Liver (tissue), 9 donors: ENCODE measurements around the gene TARBP1. TPM values are rescaled to one million over a fixed set of nuclear protein-coding genes. Genes with fewer than 3 reads are reported as not detected.

Source experiments
- DNase-seq: peaks from one replicate; pipeline ENCODE4 v3.0.0-alpha.2; 2017; ENCODE audit warnings: low spot score
- H3K27ac ChIP-seq, 2 donors: one replicate each; pipeline ENCODE4 v1.7.0; 2013; ENCODE audit warnings: inconsistent platforms in 2 of 2, low read length in 2 of 2, control low read depth in 1 of 2, low read depth in 1 of 2, mild to moderate bottlenecking in 1 of 2
- H3K27me3 ChIP-seq, 4 donors: one replicate each; pipeline versions ENCODE4 v1.6.1 to v1.7.0; 2013; ENCODE audit warnings: low read length in 3 of 4, inconsistent platforms in 1 of 4, mild to moderate bottlenecking in 1 of 4, moderate library complexity in 1 of 4; ENCODE audit not compliant: control insufficient read depth in 4 of 4, insufficient read depth in 4 of 4
- H3K36me3 ChIP-seq, 4 donors: one replicate each; pipeline versions ENCODE4 v1.6.1 to v1.7.0; 2013; ENCODE audit warnings: low read length in 3 of 4, mild to moderate bottlenecking in 3 of 4, low read depth in 1 of 4, moderate library complexity in 1 of 4; ENCODE audit not compliant: control insufficient read depth in 4 of 4, insufficient read depth in 3 of 4
- H3K4me1 ChIP-seq, 4 donors: one replicate each; pipeline versions ENCODE4 v1.6.1 to v1.7.0; 2013; ENCODE audit warnings: low read length in 3 of 4, mild to moderate bottlenecking in 3 of 4, moderate library complexity in 1 of 4; ENCODE audit not compliant: control insufficient read depth in 4 of 4, insufficient read depth in 4 of 4
- H3K4me3 ChIP-seq, 3 donors: one replicate each; pipeline versions ENCODE4 v1.6.1 to v1.7.0; 2013; ENCODE audit warnings: low read length in 3 of 3, control low read depth in 1 of 3, low read depth in 1 of 3, mild to moderate bottlenecking in 1 of 3
- H3K9ac ChIP-seq, 2 donors: one replicate each; pipeline ENCODE4 v1.7.0; 2013; ENCODE audit warnings: low read length in 2 of 2, mild to moderate bottlenecking in 2 of 2, moderate library complexity in 2 of 2, control low read depth in 1 of 2, low read depth in 1 of 2
- H3K9me3 ChIP-seq, 4 donors: one replicate each; pipeline versions ENCODE4 v1.6.1 to v1.7.0; 2013; ENCODE audit warnings: low read length in 3 of 4; ENCODE audit not compliant: control insufficient read depth in 4 of 4
- FOXA1 ChIP-seq: IDR thresholded peaks from 2 replicates; pipeline ENCODE4 v1.6.1; 2016; ENCODE audit warnings: antibody characterized with exemption
- FOXA2 ChIP-seq: IDR thresholded peaks from 2 replicates; pipeline ENCODE4 v1.6.1; 2016; ENCODE audit warnings: antibody characterized with exemption
- GABPA ChIP-seq, 2 donors: IDR thresholded peaks in 1 of 2; conservative IDR thresholded peaks in 1 of 2; 2 replicates each; pipeline ENCODE4 v1.6.1; 2016; ENCODE audit warnings: antibody characterized with exemption in 2 of 2, mild to moderate bottlenecking in 1 of 2, moderate library complexity in 1 of 2
- HNF4A ChIP-seq, 2 donors: conservative IDR thresholded peaks; 2 replicates each; pipeline ENCODE4 v1.6.1; 2016; ENCODE audit warnings: antibody characterized with exemption in 2 of 2, mild to moderate bottlenecking in 2 of 2
- HNF4G ChIP-seq: IDR thresholded peaks from 2 replicates; pipeline ENCODE4 v1.6.1; 2016; ENCODE audit warnings: antibody characterized with exemption
- JUND ChIP-seq, 2 donors: IDR thresholded peaks; 2 replicates each; pipeline ENCODE4 v1.6.1; 2016; ENCODE audit warnings: antibody characterized with exemption in 2 of 2
- NR2F2 ChIP-seq: IDR thresholded peaks from 2 replicates; pipeline ENCODE4 v1.6.1; 2016; ENCODE audit warnings: antibody characterized with exemption
- RAD21 ChIP-seq, 2 donors: IDR thresholded peaks; 2 replicates each; pipeline ENCODE4 v1.6.1; 2016; ENCODE audit warnings: antibody characterized with exemption in 2 of 2, mild to moderate bottlenecking in 2 of 2
- RXRA ChIP-seq, 2 donors: IDR thresholded peaks; 2 replicates each; pipeline ENCODE4 v1.6.1; 2017 to 2018; ENCODE audit warnings: antibody characterized with exemption in 2 of 2, mild to moderate bottlenecking in 1 of 2
- SP1 ChIP-seq: IDR thresholded peaks from 2 replicates; pipeline ENCODE4 v1.6.1; 2018; ENCODE audit warnings: antibody characterized with exemption, mild to moderate bottlenecking
- YY1 ChIP-seq: IDR thresholded peaks from 2 replicates; pipeline ENCODE4 v1.6.1; 2016; ENCODE audit warnings: antibody characterized with exemption, mild to moderate bottlenecking
- WGBS: extraction: QIAGEN DNeasy Blood & Tissue Kit; methylation state at CpG from one replicate; pipeline ENCODE4 v1.1.7; 2013; 5-methylcytosine and 5-hydroxymethylcytosine counted together
- polyA plus RNA-seq, 2 donors: library from polyadenylated mRNA; stranded (reverse) in 1 of 2; unstranded in 1 of 2; fragments of 200-250 nt in 1 of 2; fragments of >200 nt in 1 of 2; fragmentation: Nextera tagmentation in 1 of 2; extraction: Ambion mirVana in 1 of 2; gene quantifications; one replicate each; pipeline versions ENCODE4 v1.2.1 to v1.2.3, GENCODE V29; 2013 to 2015
- total RNA-seq, 2 donors: library from RNA; depleted of rRNA; stranded (reverse); fragments of >200 nt; gene quantifications; one replicate each; pipeline ENCODE4 v1.2.3, GENCODE V29; 2014
- TF ChIP-seq, protein P1 (sequence below): IDR thresholded peaks from 2 replicates; pipeline ENCODE4 v1.6.1; 2016; ENCODE audit warnings: antibody characterized with exemption
- TF ChIP-seq, protein P2 (sequence below): IDR thresholded peaks from 2 replicates; pipeline ENCODE4 v1.6.1; 2016; ENCODE audit warnings: antibody characterized with exemption
- donor health status: healthy.
- donor health status: healthy.
- donor health status: healthy.
- donor health status: healthy.
- donor health status: healthy.

The TARBP1 gene
- total and polyA plus RNA-seq, 4 donors = 4.1 to 17.6 (median 9.1) TPM

- TF ChIP-seq HNF4G (no peak), RAD21 (IDR thresholded peaks at IDR 0.05) (no peak)
- TF ChIP-seq, protein P1, sequence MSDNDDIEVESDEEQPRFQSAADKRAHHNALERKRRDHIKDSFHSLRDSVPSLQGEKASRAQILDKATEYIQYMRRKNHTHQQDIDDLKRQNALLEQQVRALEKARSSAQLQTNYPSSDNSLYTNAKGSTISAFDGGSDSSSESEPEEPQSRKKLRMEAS = no peak
- no peaks in the 10 kb centered on the region for H3K4me1 ChIP-seq
- H3K27me3 ChIP-seq = no peaks in the 10 kb centered on the region
- H3K9ac ChIP-seq = no peak overlapping the region
- H3K36me3 ChIP-seq = peaks cover 0 to 8% (median 5%) of the 10 kb centered on the region in 4 donors
- no peaks in the 10 kb centered on the region for H3K9me3 ChIP-seq
- H3K4me3 ChIP-seq = no peak overlapping the region
- no peak for DNase-seq
- WGBS = 82% methylated on average over 6 of the region's 6 CpGs
- no peak overlapping the region for H3K27ac ChIP-seq
Measured at GRCh38 chr1:234437423-234438171, 41.4 kb downstream of the TARBP1 start.

DNA sequence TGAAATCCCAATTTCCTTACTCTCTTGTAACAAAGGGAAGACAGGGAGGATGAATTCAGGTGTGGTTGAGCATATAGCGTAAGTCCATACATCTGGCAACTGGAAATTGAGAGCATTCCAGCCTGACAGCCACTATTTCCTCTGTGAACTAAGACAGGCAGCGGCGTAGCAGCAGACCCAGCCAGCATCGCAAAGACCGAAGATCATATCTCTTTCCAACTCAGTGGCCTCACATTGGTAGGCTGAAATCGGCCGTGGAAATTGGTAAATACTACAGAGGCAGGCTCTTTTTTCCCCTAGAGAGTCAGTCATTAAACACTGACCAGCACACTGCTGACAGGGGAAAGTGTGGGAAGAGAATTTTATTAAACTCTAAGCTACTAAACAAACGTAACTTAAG lies 43.4 kb downstream of the TARBP1 start:
- WGBS = 89% methylated on average over 8 of the region's 8 CpGs
- TF ChIP-seq RXRA (IDR thresholded peaks at IDR 0.05) (no peak), RAD21 (IDR thresholded peaks at IDR 0.05) (no peak), HNF4A (conservative IDR thresholded peaks at IDR 0.05) (no peak), GABPA (IDR thresholded peaks at IDR 0.05 in 1 of 2, conservative IDR thresholded peaks at IDR 0.05 in 1 of 2) (no peak), FOXA2 (no peak), NR2F2 (no peak)
- TF ChIP-seq, protein P2, sequence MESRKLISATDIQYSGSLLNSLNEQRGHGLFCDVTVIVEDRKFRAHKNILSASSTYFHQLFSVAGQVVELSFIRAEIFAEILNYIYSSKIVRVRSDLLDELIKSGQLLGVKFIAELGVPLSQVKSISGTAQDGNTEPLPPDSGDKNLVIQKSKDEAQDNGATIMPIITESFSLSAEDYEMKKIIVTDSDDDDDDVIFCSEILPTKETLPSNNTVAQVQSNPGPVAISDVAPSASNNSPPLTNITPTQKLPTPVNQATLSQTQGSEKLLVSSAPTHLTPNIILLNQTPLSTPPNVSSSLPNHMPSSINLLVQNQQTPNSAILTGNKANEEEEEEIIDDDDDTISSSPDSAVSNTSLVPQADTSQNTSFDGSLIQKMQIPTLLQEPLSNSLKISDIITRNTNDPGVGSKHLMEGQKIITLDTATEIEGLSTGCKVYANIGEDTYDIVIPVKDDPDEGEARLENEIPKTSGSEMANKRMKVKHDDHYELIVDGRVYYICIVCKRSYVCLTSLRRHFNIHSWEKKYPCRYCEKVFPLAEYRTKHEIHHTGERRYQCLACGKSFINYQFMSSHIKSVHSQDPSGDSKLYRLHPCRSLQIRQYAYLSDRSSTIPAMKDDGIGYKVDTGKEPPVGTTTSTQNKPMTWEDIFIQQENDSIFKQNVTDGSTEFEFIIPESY = no peak
- TF ChIP-seq, protein P1 = no peak

GRCh38 chr1:234434706-234435105 lies 44.3 kb downstream of the TARBP1 start:
- TF ChIP-seq JUND (IDR thresholded peaks at IDR 0.05) (no peak), SP1 (no peak), YY1 (no peak), FOXA1 (no peak)
- 96% methylated on average over 2 of the region's 2 CpGs for WGBS
- peaks cover 0 to 11% (median 7%) of the 10 kb centered on the region in 4 donors for H3K36me3 ChIP-seq

More for the DNA sequence above, 43.4 kb downstream of the TARBP1 start:
- no peaks in the 10 kb centered on the region for H3K27me3 ChIP-seq
- peaks cover 0 to 9% (median 6%) of the 10 kb centered on the region in 4 donors for H3K36me3 ChIP-seq
- H3K4me3 ChIP-seq = no peak overlapping the region
- no peak overlapping the region for H3K9ac ChIP-seq
- H3K27ac ChIP-seq = no peak overlapping the region
- no peaks in the 10 kb centered on the region for H3K4me1 ChIP-seq
- DNase-seq = no peak
- no peaks in the 10 kb centered on the region for H3K9me3 ChIP-seq

More at GRCh38 chr1:234434706-234435105, 44.3 kb downstream of the TARBP1 start:
- DNase-seq = no peak
- Histone ChIP-seq H3K27me3 (no peaks in the 10 kb centered on the region), H3K9ac (no peak overlapping the region), H3K4me3 (no peak overlapping the region), H3K4me1 (no peaks in the 10 kb centered on the region), H3K27ac (no peak overlapping the region), H3K9me3 (no peaks in the 10 kb centered on the region)
